Muscle of arm (tissue), 12 donors: Measurements from ENCODE around the gene GNE. TPM values are rescaled to one million over a fixed set of nuclear protein-coding genes. Genes with fewer than 3 reads are reported as not detected.
"Not testable (repeated sequence)": the region's sequence is repeated elsewhere in the genome, so short reads cannot be mapped to it uniquely, and the experiment has no call there.

Source experiments
- DNase-seq: peaks from one replicate; pipeline ENCODE4 v3.0.0-alpha.2; 2013
- polyA plus RNA-seq, 12 donors: library from polyadenylated mRNA; unstranded; fragments of 120-200 nt; gene quantifications; one replicate each; pipeline ENCODE4 v1.2.1, GENCODE V29; 2013; ENCODE audit not compliant: insufficient read length in 12 of 12

Gene GNE
- polyA plus RNA-seq, 12 donors, result 13.2 to 18.3 (median 14.7) TPM; not detected in 1

- no peak for DNase-seq
These were observed 9.8 kb upstream of the GNE start for GRCh38 chr9:36268007-36268427.

- no peak for DNase-seq
These were observed 6.6 kb upstream of the GNE start for GRCh38 chr9:36264896-36265295.

- DNase-seq, result no peak
These were observed 5.4 kb upstream of the GNE start for GRCh38 chr9:36263683-36264082.

- peak; percentile 33 for DNase-seq
These were observed 817 bp upstream of the GNE start for GRCh38 chr9:36258996-36259533.

GRCh38 chr9:36251428-36251827 is 6.8 kb downstream of the GNE start:
- no peak for DNase-seq

- no peak for DNase-seq
These were observed 8.2 kb downstream of the GNE start for GRCh38 chr9:36250079-36250478.

- no peak for DNase-seq
These were observed 9.1 kb downstream of the GNE start for GRCh38 chr9:36249189-36249588.

GRCh38 chr9:36248061-36248460 is 10.2 kb downstream of the GNE start:
- peak; percentile 13 for DNase-seq

- DNase-seq, result no peak
These were observed 10.9 kb downstream of the GNE start for GRCh38 chr9:36247356-36247755.

GRCh38 chr9:36245906-36246305 is 12.3 kb downstream of the GNE start:
- DNase-seq, result no peak

GRCh38 chr9:36239675-36240074 is 18.6 kb downstream of the GNE start:
- DNase-seq, result not testable (repeated sequence)

- DNase-seq, result not testable (repeated sequence)
These were observed 19.0 kb downstream of the GNE start for GRCh38 chr9:36239205-36239604.

- no peak for DNase-seq
These were observed 21.0 kb downstream of the GNE start for GRCh38 chr9:36237230-36237629.

- no peak for DNase-seq
These were observed 35.8 kb downstream of the GNE start for GRCh38 chr9:36222449-36222848.

GRCh38 chr9:36221667-36222066 is 36.6 kb downstream of the GNE start:
- no peak for DNase-seq

GRCh38 chr9:36218411-36218901 is 39.8 kb downstream of the GNE start:
- DNase-seq, result no peak

- DNase-seq, result no peak
These were observed 40.2 kb downstream of the GNE start for GRCh38 chr9:36218011-36218410.

GRCh38 chr9:36217256-36217968 is 40.8 kb downstream of the GNE start:
- DNase-seq, result no peak

GRCh38 chr9:36214571-36214970 is 43.7 kb downstream of the GNE start:
- DNase-seq, result no peak

- DNase-seq, result no peak
These were observed 44.3 kb downstream of the GNE start for GRCh38 chr9:36213989-36214388.

GRCh38 chr9:36213387-36213786 is 44.9 kb downstream of the GNE start:
- no peak for DNase-seq

GRCh38 chr9:36211510-36211909 is 46.7 kb downstream of the GNE start:
- DNase-seq, result no peak

- DNase-seq, result no peak
These were observed 47.5 kb downstream of the GNE start for GRCh38 chr9:36210722-36211121.
